ENCODE results near the gene KPNB1.
A peak's percentile ranks its signal among the peaks of the same experiment; 100 is the strongest.

Gene KPNB1

DNA sequence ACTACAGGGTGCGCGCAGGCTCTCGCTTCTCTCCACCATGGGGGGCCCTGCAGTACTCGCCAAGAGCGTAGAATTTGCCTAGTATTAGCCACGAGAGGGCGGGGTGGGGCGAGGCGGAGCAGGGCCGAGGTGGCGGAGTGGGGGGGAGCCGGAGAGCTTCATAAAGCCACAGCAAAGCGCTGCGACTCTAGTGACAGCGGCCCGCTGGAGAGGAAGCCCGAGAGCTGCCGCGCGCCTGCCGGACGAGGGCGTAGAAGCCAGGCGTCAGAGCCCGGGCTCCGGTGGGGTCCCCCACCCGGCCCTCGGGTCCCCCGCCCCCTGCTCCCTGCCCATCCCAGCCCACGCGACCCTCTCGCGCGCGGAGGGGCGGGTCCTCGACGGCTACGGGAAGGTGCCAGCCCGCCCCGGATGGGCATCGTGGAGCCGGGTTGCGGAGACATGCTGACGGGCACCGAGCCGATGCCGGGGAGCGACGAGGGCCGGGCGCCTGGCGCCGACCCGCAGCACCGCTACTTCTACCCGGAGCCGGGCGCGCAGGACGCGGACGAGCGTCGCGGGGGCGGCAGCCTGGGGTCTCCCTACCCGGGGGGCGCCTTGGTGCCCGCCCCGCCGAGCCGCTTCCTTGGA lies 83.4 kb downstream of the KPNB1 start, which contains the start of gene TBX21:
TSS of gene TBX21 (plus strand) at position 190 of the 627 bp plus-strand sequence. CDS start at position 409, 219 bp downstream.
- DNase-seq, result peak; percentile 68

DNA sequence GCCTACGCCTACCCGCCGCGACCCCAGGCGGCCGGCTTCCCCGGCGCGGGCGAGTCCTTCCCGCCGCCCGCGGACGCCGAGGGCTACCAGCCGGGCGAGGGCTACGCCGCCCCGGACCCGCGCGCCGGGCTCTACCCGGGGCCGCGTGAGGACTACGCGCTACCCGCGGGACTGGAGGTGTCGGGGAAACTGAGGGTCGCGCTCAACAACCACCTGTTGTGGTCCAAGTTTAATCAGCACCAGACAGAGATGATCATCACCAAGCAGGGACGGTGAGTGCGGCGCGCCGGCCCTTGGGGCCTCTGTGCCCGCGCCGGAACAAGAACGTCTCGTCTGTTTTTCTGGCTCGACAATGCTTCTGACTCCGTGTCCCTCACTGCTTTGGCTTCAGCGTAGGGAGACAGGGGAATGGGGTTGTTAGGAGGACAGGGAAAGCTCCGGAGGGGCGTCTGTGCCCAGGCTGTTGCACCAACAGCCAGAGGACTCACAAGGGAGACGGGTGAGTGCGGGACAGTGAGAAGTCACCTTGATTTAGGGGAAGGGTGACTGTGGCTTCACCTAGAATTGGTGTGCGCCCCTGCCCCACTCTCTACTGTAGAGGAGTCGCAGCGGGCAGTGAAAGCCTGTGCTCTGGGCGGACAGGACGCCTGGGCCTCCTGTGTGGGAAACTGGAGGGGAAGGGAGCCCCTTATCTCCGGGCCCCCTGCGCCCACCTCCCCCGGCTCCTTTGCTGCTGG lies 84.1 kb downstream of the KPNB1 start:
- DNase-seq, result no peak

DNA sequence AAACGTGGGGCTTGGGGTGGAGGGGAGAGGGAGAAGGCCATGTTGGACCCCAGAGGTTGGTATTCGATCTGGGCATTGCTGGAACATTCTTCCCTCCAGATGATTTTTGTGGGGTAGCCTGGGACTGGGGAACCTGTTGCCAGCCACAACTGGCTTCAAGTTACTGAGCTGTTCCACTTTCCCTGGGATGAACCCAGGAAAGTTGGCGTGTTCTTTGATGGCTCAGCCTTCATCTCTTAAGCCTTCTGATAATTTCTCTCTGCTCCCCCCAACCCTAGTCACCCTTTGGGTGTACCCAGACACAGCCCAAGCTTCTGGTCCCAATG lies 85.4 kb downstream of the KPNB1 start:
- DNase-seq, result no peak

Measured in hematopoietic multipotent progenitor cell treated with erythropoietin and hydrocortisone succinate and interleukin-3 and kit ligand, for 8 days (in vitro differentiated cells).